Measurements from ENCODE around the gene NBEA.
A peak's percentile ranks its signal among the peaks of the same experiment; 100 is the strongest.

The NBEA gene

GRCh38 chr13:35475960-35476943, 534.2 kb downstream of the NBEA start, which contains the start of gene MAB21L1:
MAB21L1 (minus strand) TSS chr13:35476689; CDS start chr13:35476138, 551 bp downstream.
- no peak for DNase-seq (ENCODE audit: low read depth)
- H3K4me3 ChIP-seq (ENCODE audit: control insufficient read depth, low read depth, low read length), result peak within 1 kb of the TSS; percentile 46

GRCh38 chr13:35477386-35477946, 535.4 kb downstream of the NBEA start:
- no peak for TF ChIP-seq CTCF (IDR thresholded peaks at IDR 0.05; ENCODE audit: control insufficient read depth, insufficient read depth, low read depth, low read length, missing control alignments)
- DNase-seq (ENCODE audit: low read depth), result no peak
- no peak overlapping the region for H3K4me3 ChIP-seq (ENCODE audit: control insufficient read depth, low read depth, low read length)

More at GRCh38 chr13:35475960-35476943, 534.2 kb downstream of the NBEA start, which contains the start of gene MAB21L1:
- TF ChIP-seq CTCF (IDR thresholded peaks at IDR 0.05; ENCODE audit: control insufficient read depth, insufficient read depth, low read depth, low read length, missing control alignments), result no peak

- no peak for TF ChIP-seq CTCF (IDR thresholded peaks at IDR 0.05; ENCODE audit: control insufficient read depth, insufficient read depth, low read depth, low read length, missing control alignments)
- DNase-seq (ENCODE audit: low read depth), result no peak
- no peak overlapping the region for H3K4me3 ChIP-seq (ENCODE audit: control insufficient read depth, low read depth, low read length)
These were observed 536.4 kb downstream of the NBEA start for GRCh38 chr13:35478271-35479037.

- TF ChIP-seq CTCF (IDR thresholded peaks at IDR 0.05; ENCODE audit: control insufficient read depth, insufficient read depth, low read depth, low read length, missing control alignments), result no peak
- no peak for DNase-seq (ENCODE audit: low read depth)
- H3K4me3 ChIP-seq (ENCODE audit: control insufficient read depth, low read depth, low read length), result no peak overlapping the region
These were observed 537.0 kb downstream of the NBEA start for GRCh38 chr13:35479038-35479492.

GRCh38 chr13:35479706-35480105, 537.6 kb downstream of the NBEA start:
- no peak for TF ChIP-seq CTCF (IDR thresholded peaks at IDR 0.05; ENCODE audit: control insufficient read depth, insufficient read depth, low read depth, low read length, missing control alignments)
- DNase-seq (ENCODE audit: low read depth), result no peak
- no peak overlapping the region for H3K4me3 ChIP-seq (ENCODE audit: control insufficient read depth, low read depth, low read length)

GRCh38 chr13:35480346-35480745, 538.3 kb downstream of the NBEA start:
- no peak overlapping the region for H3K4me3 ChIP-seq (ENCODE audit: control insufficient read depth, low read depth, low read length)
- TF ChIP-seq CTCF (IDR thresholded peaks at IDR 0.05; ENCODE audit: control insufficient read depth, insufficient read depth, low read depth, low read length, missing control alignments), result no peak
- no peak for DNase-seq (ENCODE audit: low read depth)

Measured in AG09309 (cell line).